KMS-11 (cell line): Measurements from ENCODE around the gene SPTBN1.

ENCODE experiments used
- H2AFZ ChIP-seq: fragments of 200-600 bp; sonication (generic); 2 replicates; pipeline ENCODE4 v1.6.1; 2016; ENCODE audit warnings: antibody characterized with exemption, mixed run types, low read depth
- H3K27ac ChIP-seq: fragments of 200-600 bp; sonication (generic); 2 replicates; pipeline ENCODE4 v1.6.1; 2016; ENCODE audit warnings: mild to moderate bottlenecking, mixed run types
- H3K27me3 ChIP-seq: fragments of 200-600 bp; sonication (generic); 2 replicates; pipeline ENCODE4 v1.6.1; 2017; ENCODE audit warnings: mild to moderate bottlenecking, low read depth, mixed run types, moderate library complexity; ENCODE audit not compliant: insufficient read depth
- H3K36me3 ChIP-seq: fragments of 200-600 bp; sonication (generic); 2 replicates; pipeline ENCODE4 v1.6.1; 2017; ENCODE audit warnings: mild to moderate bottlenecking, mixed run types; ENCODE audit not compliant: insufficient read depth
- H3K4me1 ChIP-seq: fragments of 200-600 bp; sonication (generic); 2 replicates; pipeline ENCODE4 v1.6.1; 2016; ENCODE audit warnings: mild to moderate bottlenecking, low read depth, mixed run types; ENCODE audit not compliant: poor library complexity, severe bottlenecking
- H3K4me2 ChIP-seq: fragments of 200-600 bp; sonication (generic); 2 replicates; pipeline ENCODE4 v1.7.0; 2016; ENCODE audit warnings: mild to moderate bottlenecking, mixed run types
- H3K4me3 ChIP-seq: fragments of 200-600 bp; sonication (generic); IDR thresholded peaks from 2 replicates; pipeline ENCODE4 v1.6.1; 2017; ENCODE audit warnings: low read depth, low read length, mixed read lengths; ENCODE audit not compliant: insufficient read depth
- H3K79me2 ChIP-seq: fragments of 200-600 bp; sonication (generic); 2 replicates; pipeline ENCODE4 v1.6.1; 2016; ENCODE audit warnings: low read depth, mixed run types; ENCODE audit not compliant: insufficient read depth
- H3K9ac ChIP-seq: fragments of 200-600 bp; sonication (generic); 2 replicates; pipeline ENCODE4 v1.6.1; 2016; ENCODE audit warnings: mild to moderate bottlenecking, mixed run types
- H4K20me1 ChIP-seq: fragments of 200-600 bp; sonication (generic); 2 replicates; pipeline ENCODE4 v1.6.1; 2016; ENCODE audit warnings: mild to moderate bottlenecking, mixed run types; ENCODE audit not compliant: insufficient read depth
- TF ChIP-seq, protein P1 (sequence below): fragments of 200-600 bp; sonication (generic); conservative IDR thresholded peaks from 2 replicates; pipeline ENCODE4 v1.6.1; 2017; ENCODE audit warnings: low read depth, mild to moderate bottlenecking, antibody characterized with exemption, low read length, moderate library complexity, mixed read lengths

Gene SPTBN1

DNA sequence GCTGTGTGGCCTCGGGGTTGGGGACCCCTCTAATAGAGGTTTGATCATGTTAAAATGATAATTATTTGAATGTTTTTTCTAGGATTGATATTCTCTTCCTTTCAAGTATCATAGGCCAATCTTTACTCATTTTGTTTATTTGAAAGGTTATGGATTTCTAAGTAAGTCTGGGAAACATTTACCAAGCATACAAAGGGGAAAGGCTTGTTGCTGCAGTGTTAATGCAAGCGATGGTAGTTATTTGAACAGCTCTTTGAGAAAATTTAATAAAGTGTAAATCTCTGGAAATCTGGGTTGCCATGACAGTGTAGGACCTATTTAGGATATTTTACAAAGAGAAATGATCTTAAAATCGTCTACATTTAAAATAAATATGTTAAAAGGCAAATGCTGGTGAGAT, 56.1 kb downstream of the SPTBN1 start:
- Histone ChIP-seq H3K4me1 (peaks cover 26% of the 10 kb centered on the region), H3K9ac (no peak overlapping the region), H4K20me1 (no peaks in the 10 kb centered on the region), H3K79me2 (no peaks in the 10 kb centered on the region; the same call in 1 of the 2 replicates), H3K27me3 (no peaks in the 10 kb centered on the region), H2AFZ (no peak overlapping the region), H3K27ac (peak overlapping the region; percentile 70), H3K4me3 (no peak overlapping the region), H3K4me2 (peak overlapping the region; percentile 69), H3K36me3 (no peaks in the 10 kb centered on the region)
- TF ChIP-seq, protein P1, sequence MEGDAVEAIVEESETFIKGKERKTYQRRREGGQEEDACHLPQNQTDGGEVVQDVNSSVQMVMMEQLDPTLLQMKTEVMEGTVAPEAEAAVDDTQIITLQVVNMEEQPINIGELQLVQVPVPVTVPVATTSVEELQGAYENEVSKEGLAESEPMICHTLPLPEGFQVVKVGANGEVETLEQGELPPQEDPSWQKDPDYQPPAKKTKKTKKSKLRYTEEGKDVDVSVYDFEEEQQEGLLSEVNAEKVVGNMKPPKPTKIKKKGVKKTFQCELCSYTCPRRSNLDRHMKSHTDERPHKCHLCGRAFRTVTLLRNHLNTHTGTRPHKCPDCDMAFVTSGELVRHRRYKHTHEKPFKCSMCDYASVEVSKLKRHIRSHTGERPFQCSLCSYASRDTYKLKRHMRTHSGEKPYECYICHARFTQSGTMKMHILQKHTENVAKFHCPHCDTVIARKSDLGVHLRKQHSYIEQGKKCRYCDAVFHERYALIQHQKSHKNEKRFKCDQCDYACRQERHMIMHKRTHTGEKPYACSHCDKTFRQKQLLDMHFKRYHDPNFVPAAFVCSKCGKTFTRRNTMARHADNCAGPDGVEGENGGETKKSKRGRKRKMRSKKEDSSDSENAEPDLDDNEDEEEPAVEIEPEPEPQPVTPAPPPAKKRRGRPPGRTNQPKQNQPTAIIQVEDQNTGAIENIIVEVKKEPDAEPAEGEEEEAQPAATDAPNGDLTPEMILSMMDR: no peak

- H3K79me2 ChIP-seq: no peaks in the 10 kb centered on the region; the same call in 1 of the 2 replicates
These were observed 56.7 kb downstream of the SPTBN1 start for GRCh38 chr2:54512663-54513362.

DNA sequence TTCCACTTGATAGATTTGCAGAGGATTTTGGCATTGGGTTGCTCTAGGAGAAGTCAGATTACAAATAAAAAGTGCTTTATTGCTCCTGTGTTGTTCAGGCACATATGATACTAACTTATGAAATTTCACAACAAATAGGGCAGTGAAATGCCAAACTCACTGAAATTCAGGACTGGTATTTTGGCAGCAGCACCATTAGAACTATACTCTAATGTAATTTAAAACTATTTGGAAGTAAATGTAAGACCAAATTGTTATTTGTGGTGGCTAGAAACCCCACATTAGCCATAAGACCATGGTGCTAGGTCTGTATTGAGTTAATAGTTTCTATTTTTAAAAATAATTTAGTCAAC, 57.2 kb downstream of the SPTBN1 start:
- Histone ChIP-seq H3K4me2 (peak overlapping the region; percentile 69), H3K27me3 (no peaks in the 10 kb centered on the region), H2AFZ (peak overlapping the region; percentile 29), H3K27ac (peak overlapping the region; percentile 70), H3K9ac (peak overlapping the region; percentile 2; the same call in 1 of the 2 replicates), H3K36me3 (no peaks in the 10 kb centered on the region), H3K79me2 (no peaks in the 10 kb centered on the region; the same call in 1 of the 2 replicates), H3K4me3 (no peak overlapping the region), H4K20me1 (no peaks in the 10 kb centered on the region), H3K4me1 (peaks cover 26% of the 10 kb centered on the region)
- TF ChIP-seq, protein P1: no peak

More at GRCh38 chr2:54512663-54513362, 56.7 kb downstream of the SPTBN1 start:
- no peaks in the 10 kb centered on the region for H3K36me3 ChIP-seq
- H3K4me1 ChIP-seq: peaks cover 26% of the 10 kb centered on the region
- peak overlapping the region; percentile 29 for H2AFZ ChIP-seq
- no peaks in the 10 kb centered on the region for H3K27me3 ChIP-seq
- no peaks in the 10 kb centered on the region for H4K20me1 ChIP-seq
- H3K4me3 ChIP-seq: no peak overlapping the region
- TF ChIP-seq, protein P1: no peak
- peak overlapping the region; percentile 70 for H3K27ac ChIP-seq
- H3K4me2 ChIP-seq: peak overlapping the region; percentile 69
- peak overlapping the region; percentile 19; the same call in 1 of the 2 replicates for H3K9ac ChIP-seq

GRCh38 chr2:54514822-54515569, 58.9 kb downstream of the SPTBN1 start:
- H3K4me2 ChIP-seq: no peak overlapping the region
- H3K4me3 ChIP-seq: no peak overlapping the region
- no peaks in the 10 kb centered on the region; the same call in 1 of the 2 replicates for H3K79me2 ChIP-seq
- H3K36me3 ChIP-seq: no peaks in the 10 kb centered on the region
- H2AFZ ChIP-seq: no peak overlapping the region
- H4K20me1 ChIP-seq: no peaks in the 10 kb centered on the region
- no peaks in the 10 kb centered on the region for H3K27me3 ChIP-seq
- TF ChIP-seq, protein P1: no peak
- H3K9ac ChIP-seq: no peak overlapping the region
- H3K27ac ChIP-seq: no peak overlapping the region
- H3K4me1 ChIP-seq: peaks cover 26% of the 10 kb centered on the region
